SK-N-MC (cell line): ENCODE measurements around the gene CLN5.

Source experiments
- EZH2 ChIP-seq: fragments of 200-600 bp; sonication (generic); IDR thresholded peaks from one replicate; pipeline ENCODE4 v1.6.1; 2017; ENCODE audit warnings: antibody characterized with exemption
- FOXP2 ChIP-seq: optimal IDR thresholded peaks from 2 replicates; pipeline ENCODE3; 2011; ENCODE audit warnings: mild to moderate bottlenecking, moderate library complexity; ENCODE audit not compliant: insufficient read depth; ENCODE audit errors: extremely low read length, control extremely low read depth
- POLR2AphosphoS5 ChIP-seq: IDR thresholded peaks from 2 replicates; pipeline ENCODE4 v1.6.1; 2012; ENCODE audit warnings: mild to moderate bottlenecking, low read depth, low read length, borderline replicate concordance

- no peak for TF ChIP-seq POLR2AphosphoS5
- no peak for TF ChIP-seq EZH2
- no peak for TF ChIP-seq FOXP2
Measured at GRCh38 chr13:77014906-77015685, 23.2 kb downstream of the CLN5 start.
